SU-DHL-6 (cell line): ENCODE results near the gene ERAS.

Experiments used
- H2AFZ ChIP-seq: fragments of 200-600 bp; sonication (generic); 2 replicates; pipeline ENCODE4 v1.6.1; 2014; ENCODE audit warnings: low read depth, mild to moderate bottlenecking, moderate library complexity, mixed read lengths, antibody characterized with exemption, low read length; ENCODE audit not compliant: severe bottlenecking
- H3F3A ChIP-seq: fragments of 200-600 bp; shearing (Covaris generic); 2 replicates; pipeline ENCODE4 v1.6.0; 2016; ENCODE audit warnings: antibody characterized with exemption, mild to moderate bottlenecking; ENCODE audit not compliant: insufficient read depth
- H3K27ac ChIP-seq: fragments of 200-600 bp; sonication (generic); 2 replicates; pipeline ENCODE4 v1.5.1; 2016; ENCODE audit warnings: low read depth, mild to moderate bottlenecking, low read length, moderate library complexity, mixed read lengths
- H3K27me3 ChIP-seq: fragments of 200-600 bp; sonication (generic), shearing (Covaris generic); 2 replicates; pipeline ENCODE4 v1.6.0; 2014; ENCODE audit warnings: mild to moderate bottlenecking, low read length
- H3K36me3 ChIP-seq: fragments of 200-600 bp; sonication (generic); 2 replicates; pipeline ENCODE4 v1.6.1; 2014; ENCODE audit warnings: mild to moderate bottlenecking, low read length, mixed read lengths
- H3K4me2 ChIP-seq: fragments of 300-600, 200-600 bp; shearing (Covaris generic), sonication (generic); 2 replicates; pipeline ENCODE4 v1.6.0; 2014; ENCODE audit warnings: low read length, low read depth, mild to moderate bottlenecking; ENCODE audit not compliant: poor library complexity, severe bottlenecking
- H3K4me3 ChIP-seq: fragments of 200-600 bp; sonication (generic); 2 replicates; pipeline ENCODE4 v1.5.1; 2014; ENCODE audit warnings: antibody characterized with exemption, low read length, mild to moderate bottlenecking, mixed read lengths; ENCODE audit not compliant: insufficient read depth, poor library complexity, severe bottlenecking
- H3K79me2 ChIP-seq: fragments of 200-600 bp; sonication (generic); 2 replicates; pipeline ENCODE4 v1.6.1; 2014; ENCODE audit warnings: mild to moderate bottlenecking, low read length, moderate library complexity; ENCODE audit not compliant: insufficient read depth
- H3K9ac ChIP-seq: fragments of 200-600 bp; sonication (generic); 2 replicates; pipeline ENCODE4 v1.7.0; 2014; ENCODE audit warnings: mild to moderate bottlenecking, low read length
- H3K9me2 ChIP-seq: fragments of 200-600 bp; sonication (generic); replicated peaks from 2 replicates; pipeline ENCODE4 v1.6.1; 2014; ENCODE audit warnings: low read length; ENCODE audit not compliant: insufficient read depth
- H3K9me3 ChIP-seq: fragments of 200-600 bp; sonication (generic); 2 replicates; pipeline ENCODE4 v1.6.1; 2014; ENCODE audit warnings: low read length, mixed read lengths; ENCODE audit not compliant: insufficient read depth
- H4K20me1 ChIP-seq: fragments of 200-600 bp; sonication (generic); 2 replicates; pipeline ENCODE4 v1.6.1; 2014; ENCODE audit warnings: low read depth, mild to moderate bottlenecking, antibody characterized with exemption, low read length, moderate library complexity, mixed read lengths
- CTCF ChIP-seq: fragments of 200-600 bp; sonication (generic); IDR thresholded peaks from one replicate; pipeline ENCODE4 v1.5.1; 2017; ENCODE audit warnings: antibody characterized with exemption, mild to moderate bottlenecking, low read length, moderate library complexity; ENCODE audit not compliant: insufficient read depth, poor library complexity, severe bottlenecking
- EZH2phosphoT487 ChIP-seq: fragments of 200-600 bp; sonication (generic), shearing (Covaris generic); conservative IDR thresholded peaks from 2 replicates; pipeline ENCODE4 v1.6.1; 2018; ENCODE audit warnings: mild to moderate bottlenecking, antibody characterized with exemption, low read length, moderate library complexity, mixed read lengths

Gene ERAS

GRCh38 chrX:48823053-48823452, 3.3 kb upstream of the ERAS start:
- Histone ChIP-seq H3K27me3 (no peaks in the 10 kb centered on the region), H2AFZ (no peak overlapping the region), H3K9ac (no peak overlapping the region), H3F3A (no peaks in the 10 kb centered on the region), H3K9me3 (no peaks in the 10 kb centered on the region), H3K4me3 (no peak overlapping the region), H3K9me2 (no peaks in the 10 kb centered on the region), H3K79me2 (no peaks in the 10 kb centered on the region), H3K36me3 (no peaks in the 10 kb centered on the region), H3K4me2 (no peak overlapping the region), H3K27ac (no peak overlapping the region), H4K20me1 (no peaks in the 10 kb centered on the region)
- TF ChIP-seq EZH2phosphoT487 (no peak), CTCF (no peak)

GRCh38 chrX:48824066-48824465, 2.2 kb upstream of the ERAS start:
- H3K36me3 ChIP-seq, result no peaks in the 10 kb centered on the region
- no peak overlapping the region for H3K9ac ChIP-seq
- H4K20me1 ChIP-seq, result no peaks in the 10 kb centered on the region
- TF ChIP-seq EZH2phosphoT487 (no peak), CTCF (no peak)
- no peaks in the 10 kb centered on the region for H3K9me2 ChIP-seq
- no peak overlapping the region for H3K4me2 ChIP-seq
- no peaks in the 10 kb centered on the region for H3K27me3 ChIP-seq
- no peaks in the 10 kb centered on the region for H3K79me2 ChIP-seq
- H2AFZ ChIP-seq, result no peak overlapping the region
- no peak overlapping the region for H3K27ac ChIP-seq
- H3K4me3 ChIP-seq, result no peak overlapping the region
- no peaks in the 10 kb centered on the region for H3K9me3 ChIP-seq
- no peaks in the 10 kb centered on the region for H3F3A ChIP-seq

GRCh38 chrX:48826876-48827653, 752 bp downstream of the ERAS start:
- no peak overlapping the region for H3K4me2 ChIP-seq

More at GRCh38 chrX:48826876-48827653, 752 bp downstream of the ERAS start:
- H3K36me3 ChIP-seq, result no peaks in the 10 kb centered on the region
- no peaks in the 10 kb centered on the region for H3K9me3 ChIP-seq
- no peaks in the 10 kb centered on the region for H3K9me2 ChIP-seq
- TF ChIP-seq EZH2phosphoT487 (no peak), CTCF (no peak)
- H3K4me3 ChIP-seq, result no peak overlapping the region
- no peaks in the 10 kb centered on the region for H3K27me3 ChIP-seq
- no peaks in the 10 kb centered on the region for H3F3A ChIP-seq
- H2AFZ ChIP-seq, result no peak overlapping the region
- H3K9ac ChIP-seq, result no peak overlapping the region
- no peaks in the 10 kb centered on the region for H3K79me2 ChIP-seq
- no peaks in the 10 kb centered on the region for H4K20me1 ChIP-seq
- no peak overlapping the region for H3K27ac ChIP-seq
